SK-N-SH (cell line): ENCODE data around the gene PHC2. TPM values are rescaled to one million over a fixed set of nuclear protein-coding genes. Genes with fewer than 3 reads are reported as not detected.

ENCODE experiments used
- CTCF ChIA-PET: fragments of 300-600, 350-600 bp; formaldehyde crosslinking; extraction: SDS; loops from one replicate; lab custom pipeline; 2021; lab: Yijun Ruan, JAX
- POLR2A ChIA-PET: fragments of 350-600 bp; sonication (Branson Sonifier 250); formaldehyde crosslinking; extraction: SDS; loops from one replicate; lab custom pipeline; 2020; ENCODE audit warnings: antibody characterized with exemption, inconsistent platforms; lab: Yijun Ruan, JAX
- DNase-seq: peaks from one replicate; pipeline ENCODE4 v3.0.0; 2012
- H2AFZ ChIP-seq: fragments of 200-600 bp; sonication (generic); 2 replicates; pipeline ENCODE4 v1.8.1; 2016; ENCODE audit warnings: antibody characterized with exemption, mild to moderate bottlenecking, low read depth
- H3F3A ChIP-seq: fragments of 200-600 bp; sonication (generic); replicated peaks from 2 replicates; pipeline ENCODE3; 2016; ENCODE audit warnings: antibody characterized with exemption, mild to moderate bottlenecking; ENCODE audit not compliant: insufficient read depth
- H3K27ac ChIP-seq, 2 experiments: fragments of 200-500 bp in 1 of 2; fragments of 200-600 bp in 1 of 2; sonication (Bioruptor generic) in 1 of 2; sonication (generic), shearing (Covaris generic) in 1 of 2; 2 replicates each; pipeline versions ENCODE4 v1.5.1 to v1.6.1; 2014 to 2016; ENCODE audit warnings: low read depth in 2 of 2, inconsistent platforms in 1 of 2, low read length in 1 of 2, mild to moderate bottlenecking in 1 of 2, mixed read lengths in 1 of 2
- H3K27me3 ChIP-seq: fragments of 200-600 bp; sonication (generic), shearing (Covaris generic); 2 replicates; pipeline ENCODE4 v1.6.1; 2016; ENCODE audit warnings: mixed run types; ENCODE audit not compliant: insufficient read depth
- H3K36me3 ChIP-seq, 2 experiments: fragments of 200-500 bp in 1 of 2; fragments of 200-600 bp in 1 of 2; sonication (Bioruptor generic) in 1 of 2; sonication (generic) in 1 of 2; replicated peaks in 1 of 2; 2 replicates each; pipeline versions ENCODE3 to v1.5.1; 2014 to 2016; ENCODE audit warnings: low read length in 1 of 2, mild to moderate bottlenecking in 1 of 2; ENCODE audit not compliant: insufficient read depth in 2 of 2, control insufficient read depth in 1 of 2
- H3K4me1 ChIP-seq, 2 experiments: fragments of 200-500 bp in 1 of 2; fragments of 200-600 bp in 1 of 2; sonication (Bioruptor generic) in 1 of 2; sonication (generic), shearing (Covaris generic) in 1 of 2; 2 replicates each; pipeline versions ENCODE4 v1.5.1 to v1.6.1; 2014 to 2016; ENCODE audit warnings: low read depth in 1 of 2, low read length in 1 of 2, mixed run types in 1 of 2; ENCODE audit not compliant: insufficient read depth in 2 of 2, control insufficient read depth in 1 of 2
- H3K4me2 ChIP-seq: fragments of 200-600 bp; sonication (generic), shearing (Covaris generic); 2 replicates; pipeline ENCODE4 v1.6.1; 2017; ENCODE audit warnings: mixed run types
- H3K4me3 ChIP-seq, 2 experiments: fragments of 200-500 bp in 1 of 2; fragments of 200-600 bp in 1 of 2; sonication (Bioruptor generic) in 1 of 2; sonication (generic), shearing (Covaris generic) in 1 of 2; 2 replicates each; pipeline versions ENCODE4 v1.5.1 to v1.8.1; 2014 to 2016; ENCODE audit warnings: low read depth in 2 of 2, inconsistent platforms in 1 of 2, low read length in 1 of 2, mild to moderate bottlenecking in 1 of 2, mixed read lengths in 1 of 2, moderate library complexity in 1 of 2
- H3K79me2 ChIP-seq: fragments of 200-600 bp; sonication (generic); 2 replicates; pipeline ENCODE4 v1.8.1; 2017; ENCODE audit warnings: mild to moderate bottlenecking; ENCODE audit not compliant: insufficient read depth
- H3K9ac ChIP-seq: fragments of 200-600 bp; sonication (generic); 2 replicates; pipeline ENCODE4 v1.6.1; 2017; ENCODE audit warnings: mixed run types
- H3K9me2 ChIP-seq: fragments of 200-600 bp; sonication (generic); 2 replicates; pipeline ENCODE4 v1.6.1; 2017; ENCODE audit warnings: mixed run types
- H3K9me3 ChIP-seq: fragments of 200-600 bp; sonication (generic); 2 replicates; pipeline ENCODE4 v1.6.1; 2017; ENCODE audit warnings: mixed run types, mild to moderate bottlenecking, moderate library complexity
- H4K20me1 ChIP-seq: fragments of 200-600 bp; sonication (generic); 2 replicates; pipeline ENCODE4 v1.6.1; 2017; ENCODE audit warnings: mild to moderate bottlenecking, mixed run types; ENCODE audit not compliant: insufficient read depth
- ELF1 ChIP-seq: IDR thresholded peaks from 2 replicates; pipeline ENCODE4 v1.4.0; 2012
- JUND ChIP-seq: IDR thresholded peaks from 2 replicates; pipeline ENCODE4 v1.4.0; 2012
- MXI1 ChIP-seq: IDR thresholded peaks from 2 replicates; pipeline ENCODE4 v1.6.1; 2012; ENCODE audit warnings: mild to moderate bottlenecking, low read depth, low read length, improper control_type of control experiment
- PBX3 ChIP-seq: IDR thresholded peaks from 2 replicates; pipeline ENCODE4; 2012
- POLR2AphosphoS5 ChIP-seq: IDR thresholded peaks from 2 replicates; pipeline ENCODE4 v1.6.1; 2012; ENCODE audit warnings: low read depth, low read length
- RAD21 ChIP-seq: IDR thresholded peaks from 2 replicates; pipeline ENCODE4 v1.6.1; 2012; ENCODE audit warnings: mild to moderate bottlenecking, low read length
- RCOR1 ChIP-seq: fragments of 150-350 bp; IDR thresholded peaks from 2 replicates; pipeline ENCODE4 v1.6.1; 2017; ENCODE audit warnings: antibody characterized with exemption, low read length
- SMC3 ChIP-seq: IDR thresholded peaks from 2 replicates; pipeline ENCODE4 v1.6.1; 2012; ENCODE audit warnings: low read depth, low read length, improper control_type of control experiment
- TAF1 ChIP-seq: IDR thresholded peaks from 2 replicates; pipeline ENCODE4 v1.6.1; 2012; ENCODE audit warnings: low read depth, mild to moderate bottlenecking, low read length, moderate library complexity, borderline replicate concordance
- TCF12 ChIP-seq: IDR thresholded peaks from 2 replicates; pipeline ENCODE4 v1.4.0; 2012
- USF2 ChIP-seq: fragments of 150-350 bp; IDR thresholded peaks from 2 replicates; pipeline ENCODE4 v1.6.1; 2017; ENCODE audit warnings: antibody characterized with exemption, low read length, low read depth, borderline replicate concordance
- WGBS: methylation state at CpG from one replicate; pipeline ENCODE4 v1.1.6; 2017; ENCODE audit warnings: low lambda C conversion rate; 5-methylcytosine and 5-hydroxymethylcytosine counted together
- polyA plus RNA-seq, 3 experiments: library from polyadenylated mRNA; depleted of rRNA; stranded (reverse); fragments of >200 nt; gene quantifications; 2 replicates each; pipeline ENCODE4 v1.2.3, GENCODE V29; 2012
- TF ChIP-seq, protein P1 (sequence below): IDR thresholded peaks from 2 replicates; pipeline ENCODE4 v1.6.1; 2012; ENCODE audit warnings: mild to moderate bottlenecking, low read depth, low read length, moderate library complexity
- TF ChIP-seq, protein P2 (sequence below): IDR thresholded peaks from 2 replicates; pipeline ENCODE4 v1.4.0; 2012; ENCODE audit warnings: low read depth, borderline replicate concordance
- TF ChIP-seq, protein P3 (sequence below): IDR thresholded peaks from 2 replicates; pipeline ENCODE4 v1.4.0; 2012; ENCODE audit warnings: low read depth

The PHC2 gene
- polyA plus RNA-seq, 1 of the 3 experiments (the other 2 are of a cell fraction): 98.7 TPM

GRCh38 chr1:33311706-33312412 is 119.0 kb downstream of the PHC2 start:
- ChIA-PET CTCF (interaction anchor here (2.4 kb wide), 1 partner anchor 16 kb away, joined by 16 read pairs; no protein-coding TSS in a partner anchor), POLR2A (interaction anchor here (0.9 kb wide), 1 partner anchor 9 kb away, joined by 3 read pairs; the partner anchor contains the start of gene A3GALT2)
- H3K36me3 ChIP-seq: no peaks in the 10 kb centered on the region
- H3K4me2 ChIP-seq: no peak overlapping the region
- no peak overlapping the region for H3K27ac ChIP-seq
- no peak overlapping the region for H3K9ac ChIP-seq
- H3K27me3 ChIP-seq: no peaks in the 10 kb centered on the region
- H3K4me3 ChIP-seq: no peak overlapping the region
- TF ChIP-seq, protein P1, sequence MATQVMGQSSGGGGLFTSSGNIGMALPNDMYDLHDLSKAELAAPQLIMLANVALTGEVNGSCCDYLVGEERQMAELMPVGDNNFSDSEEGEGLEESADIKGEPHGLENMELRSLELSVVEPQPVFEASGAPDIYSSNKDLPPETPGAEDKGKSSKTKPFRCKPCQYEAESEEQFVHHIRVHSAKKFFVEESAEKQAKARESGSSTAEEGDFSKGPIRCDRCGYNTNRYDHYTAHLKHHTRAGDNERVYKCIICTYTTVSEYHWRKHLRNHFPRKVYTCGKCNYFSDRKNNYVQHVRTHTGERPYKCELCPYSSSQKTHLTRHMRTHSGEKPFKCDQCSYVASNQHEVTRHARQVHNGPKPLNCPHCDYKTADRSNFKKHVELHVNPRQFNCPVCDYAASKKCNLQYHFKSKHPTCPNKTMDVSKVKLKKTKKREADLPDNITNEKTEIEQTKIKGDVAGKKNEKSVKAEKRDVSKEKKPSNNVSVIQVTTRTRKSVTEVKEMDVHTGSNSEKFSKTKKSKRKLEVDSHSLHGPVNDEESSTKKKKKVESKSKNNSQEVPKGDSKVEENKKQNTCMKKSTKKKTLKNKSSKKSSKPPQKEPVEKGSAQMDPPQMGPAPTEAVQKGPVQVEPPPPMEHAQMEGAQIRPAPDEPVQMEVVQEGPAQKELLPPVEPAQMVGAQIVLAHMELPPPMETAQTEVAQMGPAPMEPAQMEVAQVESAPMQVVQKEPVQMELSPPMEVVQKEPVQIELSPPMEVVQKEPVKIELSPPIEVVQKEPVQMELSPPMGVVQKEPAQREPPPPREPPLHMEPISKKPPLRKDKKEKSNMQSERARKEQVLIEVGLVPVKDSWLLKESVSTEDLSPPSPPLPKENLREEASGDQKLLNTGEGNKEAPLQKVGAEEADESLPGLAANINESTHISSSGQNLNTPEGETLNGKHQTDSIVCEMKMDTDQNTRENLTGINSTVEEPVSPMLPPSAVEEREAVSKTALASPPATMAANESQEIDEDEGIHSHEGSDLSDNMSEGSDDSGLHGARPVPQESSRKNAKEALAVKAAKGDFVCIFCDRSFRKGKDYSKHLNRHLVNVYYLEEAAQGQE: no peak
- TF ChIP-seq TCF12 (no peak), ELF1 (no peak), RAD21 (no peak), SMC3 (no peak), TAF1 (no peak), USF2 (no peak), MXI1 (no peak), JUND (no peak), POLR2AphosphoS5 (no peak), PBX3 (no peak), RCOR1 (no peak)
- TF ChIP-seq, protein P2, sequence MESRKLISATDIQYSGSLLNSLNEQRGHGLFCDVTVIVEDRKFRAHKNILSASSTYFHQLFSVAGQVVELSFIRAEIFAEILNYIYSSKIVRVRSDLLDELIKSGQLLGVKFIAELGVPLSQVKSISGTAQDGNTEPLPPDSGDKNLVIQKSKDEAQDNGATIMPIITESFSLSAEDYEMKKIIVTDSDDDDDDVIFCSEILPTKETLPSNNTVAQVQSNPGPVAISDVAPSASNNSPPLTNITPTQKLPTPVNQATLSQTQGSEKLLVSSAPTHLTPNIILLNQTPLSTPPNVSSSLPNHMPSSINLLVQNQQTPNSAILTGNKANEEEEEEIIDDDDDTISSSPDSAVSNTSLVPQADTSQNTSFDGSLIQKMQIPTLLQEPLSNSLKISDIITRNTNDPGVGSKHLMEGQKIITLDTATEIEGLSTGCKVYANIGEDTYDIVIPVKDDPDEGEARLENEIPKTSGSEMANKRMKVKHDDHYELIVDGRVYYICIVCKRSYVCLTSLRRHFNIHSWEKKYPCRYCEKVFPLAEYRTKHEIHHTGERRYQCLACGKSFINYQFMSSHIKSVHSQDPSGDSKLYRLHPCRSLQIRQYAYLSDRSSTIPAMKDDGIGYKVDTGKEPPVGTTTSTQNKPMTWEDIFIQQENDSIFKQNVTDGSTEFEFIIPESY: no peak
- TF ChIP-seq, protein P3, sequence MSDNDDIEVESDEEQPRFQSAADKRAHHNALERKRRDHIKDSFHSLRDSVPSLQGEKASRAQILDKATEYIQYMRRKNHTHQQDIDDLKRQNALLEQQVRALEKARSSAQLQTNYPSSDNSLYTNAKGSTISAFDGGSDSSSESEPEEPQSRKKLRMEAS: no peak
- H3K9me3 ChIP-seq: no peaks in the 10 kb centered on the region
- no peak for DNase-seq
- no peaks in the 10 kb centered on the region for H3K79me2 ChIP-seq
- no peaks in the 10 kb centered on the region for H3K9me2 ChIP-seq
- H4K20me1 ChIP-seq: no peaks in the 10 kb centered on the region
- WGBS: 82% methylated on average over 3 of the region's 7 CpGs
- no peaks in the 10 kb centered on the region for H3K4me1 ChIP-seq
- no peaks in the 10 kb centered on the region for H3F3A ChIP-seq
- no peak overlapping the region for H2AFZ ChIP-seq
